Embryonic facial prominence (tissue), 1 donor: ENCODE results near the gene NCOA5.

Experiments used
- DNase-seq: peaks from one replicate; pipeline ENCODE4 v3.0.0-alpha.2; 2016; ENCODE audit errors: extremely low spot score

The NCOA5 gene

DNA sequence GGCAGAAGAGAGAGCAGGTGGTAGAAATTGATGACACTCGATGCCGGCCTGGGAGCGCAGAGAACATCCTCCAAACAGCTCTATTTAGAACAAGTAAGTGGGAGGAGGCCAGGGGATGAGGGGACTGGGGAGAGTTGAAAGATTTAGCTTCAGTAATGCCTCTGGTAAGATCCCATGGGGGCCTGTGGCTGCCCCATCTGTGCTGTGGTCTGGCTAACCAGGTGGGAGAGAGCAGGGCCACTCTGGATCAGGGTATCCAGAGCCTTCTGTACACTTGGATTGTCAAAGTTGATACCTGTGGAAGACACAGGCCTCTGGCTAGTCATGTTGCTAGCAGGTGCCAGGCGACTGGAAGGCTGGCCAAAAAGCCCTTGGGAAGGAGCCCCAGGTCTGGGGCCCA lies 27.6 kb downstream of the NCOA5 start:
- no peak for DNase-seq

GRCh38 chr20:46060975-46061374 lies 28.8 kb downstream of the NCOA5 start:
- DNase-seq, result no peak

GRCh38 chr20:46060301-46060881 lies 29.4 kb downstream of the NCOA5 start:
- DNase-seq, result no peak

DNA sequence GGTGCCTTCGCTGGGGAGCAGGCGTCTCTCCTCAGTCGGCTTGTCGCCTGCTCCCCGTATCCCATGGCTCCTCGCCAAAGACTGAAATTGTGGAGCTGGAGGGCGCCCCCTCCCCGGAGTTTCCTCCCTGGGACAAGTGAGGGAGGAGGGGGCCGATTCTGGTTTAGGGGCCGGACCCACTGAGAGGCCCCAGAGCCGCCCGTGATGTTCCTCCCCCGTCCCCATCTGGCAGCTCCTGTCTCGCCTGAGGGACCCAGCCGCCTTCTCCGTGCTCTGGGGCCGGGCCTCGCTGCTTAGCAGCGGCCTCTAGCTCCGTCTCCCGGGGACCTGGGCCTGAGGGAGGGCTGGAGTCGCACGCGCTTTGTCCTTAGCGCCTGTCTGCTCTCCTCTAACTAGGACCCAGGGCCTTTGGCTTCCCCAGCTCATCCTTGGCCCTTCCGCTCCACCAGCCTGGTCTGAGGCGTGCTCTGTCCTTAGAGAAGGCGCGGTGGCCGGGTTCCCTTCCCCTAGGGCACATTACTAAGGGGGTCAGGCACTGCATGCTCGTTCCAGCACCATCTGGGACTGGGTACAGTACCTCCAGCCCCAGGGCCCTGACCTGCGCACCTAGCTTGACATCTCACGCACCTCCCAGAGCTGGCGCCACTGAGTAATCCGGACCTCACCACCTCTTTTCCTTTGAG lies 31.0 kb downstream of the NCOA5 start:
- no peak for DNase-seq

- DNase-seq, result no peak
Measured at GRCh38 chr20:46057856-46058598, 31.7 kb downstream of the NCOA5 start.

DNA sequence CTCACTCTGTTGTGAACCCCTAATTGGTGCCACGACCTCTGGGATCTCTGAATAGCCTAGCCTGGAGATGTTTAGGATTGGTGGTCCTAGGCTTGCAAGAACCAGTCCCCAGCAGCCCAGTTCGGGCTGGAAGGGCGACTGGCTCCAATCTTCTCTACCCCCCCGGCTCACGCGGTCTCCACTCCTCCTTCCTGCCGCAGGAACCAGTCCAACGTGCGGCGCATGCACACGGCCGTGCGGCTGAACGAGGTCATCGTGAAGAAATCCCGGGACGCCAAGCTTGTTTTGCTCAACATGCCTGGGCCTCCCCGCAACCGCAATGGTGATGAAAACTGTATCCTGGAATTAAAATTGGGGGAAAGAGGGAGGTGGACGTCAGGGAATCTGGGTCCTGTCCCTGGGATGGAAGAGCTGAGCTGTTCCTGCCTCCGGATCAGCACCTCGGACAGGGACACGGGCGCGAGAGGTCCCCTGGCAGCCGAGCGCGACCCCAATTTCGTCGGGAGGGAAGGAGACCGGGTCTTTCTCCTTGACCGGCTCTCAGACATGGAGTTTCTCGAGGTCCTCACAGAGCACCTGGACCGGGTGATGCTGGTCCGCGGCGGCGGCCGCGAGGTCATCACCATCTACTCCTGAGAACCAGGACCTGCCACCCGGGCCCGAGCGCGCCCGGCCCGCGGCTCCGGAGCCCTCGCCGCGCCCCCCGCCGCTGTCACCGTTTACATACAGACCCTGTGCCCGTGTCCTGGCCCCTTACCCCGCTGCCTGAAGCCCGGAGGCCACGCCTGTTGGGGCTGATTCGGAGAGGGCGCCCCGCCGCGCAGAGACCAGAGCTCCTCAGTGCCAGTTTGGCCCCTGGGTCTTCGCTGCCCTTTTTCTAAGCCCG lies 32.5 kb downstream of the NCOA5 start:
- no peak for DNase-seq

DNA sequence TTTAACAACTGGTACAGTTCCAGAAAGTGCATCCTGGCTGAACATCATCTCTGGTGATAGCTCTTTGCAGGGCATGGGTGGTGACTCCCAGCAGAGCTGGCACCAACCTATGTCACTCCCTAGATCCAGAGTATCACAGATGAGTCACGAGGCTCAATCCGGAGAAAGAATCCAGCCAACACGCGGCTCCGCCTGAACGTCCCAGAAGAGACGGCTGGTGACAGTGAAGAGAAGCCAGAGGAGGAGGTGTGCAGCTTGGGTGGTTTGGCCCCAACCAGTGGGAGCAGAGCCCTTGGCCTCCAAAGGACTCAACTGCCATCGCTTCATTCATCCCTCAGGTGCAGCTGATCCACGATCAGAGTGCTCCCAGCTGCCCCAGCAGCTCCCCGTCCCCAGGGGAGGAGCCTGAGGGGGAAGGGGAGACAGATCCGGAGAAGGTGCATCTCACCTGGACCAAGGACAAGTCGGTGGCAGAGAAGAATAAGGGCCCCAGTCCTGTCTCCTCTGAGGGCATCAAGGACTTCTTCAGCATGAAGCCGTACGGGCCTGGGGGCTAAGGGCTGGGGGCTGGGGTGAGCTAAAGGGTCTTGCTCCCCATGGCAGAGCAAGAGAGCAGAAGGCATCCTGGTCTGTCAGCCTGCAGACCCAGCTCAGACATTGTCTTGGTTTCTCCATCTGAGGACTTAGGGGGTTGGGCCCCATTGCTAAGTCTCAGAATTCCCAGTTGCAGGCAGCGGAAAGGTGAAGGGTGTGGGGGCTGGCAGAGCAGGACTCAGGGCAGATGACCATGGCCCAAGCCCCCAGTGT lies 33.5 kb downstream of the NCOA5 start:
- no peak for DNase-seq

DNA sequence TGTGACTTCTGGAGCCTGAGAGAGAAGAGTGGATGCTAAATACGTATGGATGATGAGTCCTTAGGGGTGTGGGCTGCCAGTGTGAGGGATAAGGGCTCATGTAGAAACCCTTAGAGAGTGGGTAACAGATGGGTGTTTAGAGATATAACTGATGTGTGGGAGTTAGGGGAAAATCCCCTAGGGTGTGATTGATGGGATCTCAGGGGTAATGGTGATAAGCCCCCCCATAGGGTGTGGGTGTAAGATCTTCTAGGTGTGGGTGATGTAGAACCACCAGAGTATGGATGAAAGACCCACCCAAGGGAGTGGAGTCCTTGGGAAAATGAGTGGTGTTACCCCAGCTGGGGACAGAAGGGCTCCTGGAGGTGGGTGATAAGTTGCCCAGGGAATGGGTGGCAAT lies 34.5 kb downstream of the NCOA5 start:
- DNase-seq, result no peak

DNA sequence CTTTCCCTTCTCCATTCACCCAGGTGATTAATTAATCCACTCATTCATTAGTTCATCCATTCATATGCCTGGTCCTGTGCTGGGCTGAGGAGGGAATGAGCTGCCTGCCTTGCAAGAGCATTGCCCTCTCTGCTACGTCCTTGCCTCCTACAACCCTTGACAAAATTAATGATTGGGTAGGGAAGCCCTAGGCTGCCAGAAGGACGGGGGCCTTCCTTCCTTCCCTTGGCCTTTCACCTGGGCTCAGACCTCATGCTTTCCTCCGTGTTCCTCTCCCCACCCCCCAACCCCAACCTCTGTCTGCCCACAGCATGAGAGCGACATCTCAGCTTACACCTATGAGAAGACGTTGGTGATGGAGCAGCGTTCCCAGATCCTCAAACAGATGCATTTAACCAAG lies 35.2 kb downstream of the NCOA5 start:
- no peak for DNase-seq

DNA sequence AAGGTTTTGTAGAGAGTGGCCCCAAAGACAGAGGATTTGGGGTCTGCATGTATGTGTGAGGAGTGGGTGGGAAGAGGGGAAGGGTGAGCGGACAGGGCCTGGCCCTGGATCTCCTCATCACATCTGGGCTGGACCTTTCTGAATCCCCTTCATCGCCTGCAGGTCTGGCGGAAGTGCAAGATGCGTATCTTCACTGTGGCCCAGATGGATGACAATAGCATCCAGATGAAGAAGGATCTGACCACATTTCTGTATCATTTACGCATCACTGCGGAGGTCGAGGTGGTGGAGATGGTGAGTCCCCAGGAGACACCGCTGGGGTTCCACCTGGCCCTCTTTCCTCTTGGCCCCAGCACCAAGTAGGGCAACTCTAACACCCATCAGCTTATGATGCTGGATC lies 36.3 kb downstream of the NCOA5 start:
- no peak for DNase-seq

DNA sequence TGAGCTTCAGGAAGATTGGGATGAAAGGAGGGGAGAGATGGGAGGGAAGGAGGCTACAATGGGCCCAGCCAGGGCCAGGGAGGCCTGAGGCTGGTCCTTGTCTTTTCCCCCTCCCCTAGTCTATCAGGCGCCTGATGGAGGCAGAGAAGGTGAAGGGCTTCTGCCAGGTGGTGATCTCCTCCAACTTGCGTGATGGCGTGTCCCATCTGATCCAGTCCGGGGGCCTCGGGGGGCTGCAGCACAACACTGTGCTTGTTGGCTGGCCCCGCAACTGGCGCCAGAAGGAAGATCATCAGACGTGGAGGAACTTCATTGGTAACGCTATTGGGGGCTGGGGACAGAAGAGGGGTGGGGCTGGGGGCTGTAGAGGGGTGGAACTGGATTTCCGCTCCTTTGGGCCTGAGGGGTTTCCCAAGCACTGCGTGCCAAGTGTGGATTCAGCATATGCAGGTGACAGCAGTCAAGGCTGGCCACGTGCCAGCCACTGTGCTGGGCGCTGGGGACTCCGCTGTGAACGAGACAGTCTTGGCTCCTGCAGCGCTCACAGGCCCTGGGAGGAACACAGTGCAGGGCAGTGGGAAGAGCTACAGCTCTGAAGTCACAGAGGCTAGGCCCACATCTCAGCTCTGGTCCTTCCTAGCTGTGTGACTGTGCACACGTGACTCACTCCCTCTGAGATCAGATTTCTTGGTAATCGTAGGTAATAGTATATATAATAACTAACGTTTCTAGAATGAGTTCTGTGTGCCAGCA lies 38.0 kb downstream of the NCOA5 start:
- DNase-seq, result no peak

GRCh38 chr20:46050885-46051284 lies 38.9 kb downstream of the NCOA5 start:
- DNase-seq, result no peak

DNA sequence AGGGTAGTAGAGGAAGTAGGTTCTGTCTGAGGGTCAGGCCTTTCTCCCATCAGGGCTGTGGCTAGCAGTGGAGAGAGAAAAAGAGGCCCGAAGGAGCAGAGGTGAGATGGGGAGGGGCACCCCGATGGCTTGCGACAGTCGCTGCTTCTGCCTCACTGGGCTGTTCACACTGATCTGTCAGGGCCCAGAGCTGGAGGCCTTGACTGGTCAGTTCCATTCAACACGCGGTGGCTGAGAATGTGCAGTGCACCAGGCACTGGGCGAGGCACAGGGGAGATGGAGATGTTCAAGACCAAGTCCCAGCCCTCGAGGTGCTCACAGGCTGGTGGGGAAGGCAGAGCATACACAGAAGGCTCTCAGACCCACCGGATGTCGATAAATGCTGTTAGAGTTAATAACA lies 39.3 kb downstream of the NCOA5 start:
- no peak for DNase-seq

GRCh38 chr20:46049815-46050214 lies 39.9 kb downstream of the NCOA5 start:
- no peak for DNase-seq

- DNase-seq, result no peak
Measured at GRCh38 chr20:46049190-46049589, 40.6 kb downstream of the NCOA5 start.

DNA sequence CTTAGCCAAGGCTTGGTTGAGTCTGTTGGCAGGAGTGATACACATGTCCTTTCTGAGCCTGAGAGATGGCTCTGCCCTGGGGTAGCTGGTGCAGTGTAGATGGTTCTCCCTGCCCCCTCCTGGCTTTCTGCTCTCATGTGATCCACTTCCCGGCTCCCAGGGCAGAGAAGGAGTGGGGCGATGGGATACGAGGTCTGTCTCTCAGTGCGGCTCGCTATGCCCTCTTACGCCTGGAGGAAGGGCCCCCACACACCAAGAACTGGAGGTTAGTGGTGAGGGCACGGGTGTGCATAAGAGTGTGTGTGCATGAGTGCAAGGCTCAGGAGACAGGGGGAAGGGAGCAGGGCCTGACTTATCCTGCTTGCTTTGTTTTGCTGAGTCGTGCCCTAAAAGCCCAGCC lies 41.9 kb downstream of the NCOA5 start:
- DNase-seq, result no peak

DNA sequence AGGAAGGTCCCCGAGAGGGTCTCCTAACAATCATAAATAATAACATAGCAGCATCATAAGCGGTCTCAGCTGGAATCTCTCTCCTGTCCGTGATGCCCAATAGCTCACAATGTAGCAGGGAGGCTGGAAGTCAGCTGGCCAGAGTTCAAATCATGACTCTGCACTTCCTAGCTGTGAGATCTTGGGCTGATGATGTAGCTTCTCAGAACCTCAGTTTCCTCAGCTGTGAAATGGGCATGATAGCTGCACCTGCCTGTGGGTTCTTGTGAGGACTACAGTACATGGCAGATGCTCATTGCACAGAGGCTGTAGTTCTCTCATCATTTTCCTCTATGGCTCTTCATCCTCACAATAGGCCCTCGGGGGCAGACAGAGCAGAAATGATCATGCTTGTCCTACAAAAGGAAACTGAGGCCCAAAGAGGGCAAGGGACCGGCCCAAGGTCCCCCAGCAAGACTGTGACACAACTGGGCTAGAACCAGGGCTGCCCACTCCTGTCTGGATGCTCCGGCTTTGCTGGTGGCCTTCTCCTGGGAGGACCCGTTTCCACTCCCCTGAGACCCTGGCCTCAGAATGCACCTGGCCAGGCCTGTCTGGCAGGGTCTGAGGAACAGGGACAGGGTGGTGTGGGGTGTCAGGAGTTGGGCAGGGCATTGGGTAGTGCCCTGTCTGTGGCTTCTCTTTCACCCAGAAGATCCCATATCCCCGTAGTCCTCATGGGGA lies 43.0 kb downstream of the NCOA5 start:
- DNase-seq, result no peak

GRCh38 chr20:46044896-46045295 lies 44.9 kb downstream of the NCOA5 start:
- DNase-seq, result no peak

DNA sequence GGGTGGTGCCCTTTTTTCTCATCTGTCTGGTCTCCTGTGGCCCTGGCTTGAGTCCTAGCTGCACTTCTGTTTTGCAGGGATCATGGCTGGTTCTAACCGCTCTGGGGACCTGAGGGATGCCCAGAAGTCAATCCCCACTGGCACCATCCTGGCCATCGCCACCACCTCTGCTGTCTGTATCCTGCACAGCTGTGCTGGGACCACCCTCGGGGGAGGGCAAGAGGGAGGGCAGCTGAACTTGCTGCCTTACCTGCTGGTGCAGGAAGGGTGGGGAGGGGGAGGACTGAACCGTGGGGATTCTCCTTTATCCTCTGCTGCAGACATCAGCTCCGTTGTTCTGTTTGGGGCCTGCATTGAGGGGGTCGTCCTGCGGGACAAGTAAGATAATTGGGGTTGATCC lies 46.2 kb downstream of the NCOA5 start:
- no peak for DNase-seq
